A549 (cell line): Measurements from ENCODE around the gene CNGA2. TPM values are rescaled to one million over a fixed set of nuclear protein-coding genes. Genes with fewer than 3 reads are reported as not detected.
"Not testable (repeated sequence)": the region's sequence is repeated elsewhere in the genome, so short reads cannot be mapped to it uniquely, and the experiment has no call there.

Experiments used
- ATAC-seq, 2 experiments: fragments of 200-7000 bp in 1 of 2; fragments of >200 bp in 1 of 2; cut with Nextera tagmentation in 1 of 2; cut with Tn5 transposase in 1 of 2; 3 replicates each; pipeline versions ENCODE4 v1.8.0 to v1.9.1; 2018 to 2020; ENCODE audit warnings: mild to moderate bottlenecking in 1 of 2, moderate library complexity in 1 of 2
- CTCF ChIA-PET: fragments of 300-600 bp; sonication (Branson Sonifier 250); formaldehyde crosslinking; extraction: SDS; loops from one replicate; lab custom pipeline; 2021; ENCODE audit warnings: antibody characterized with exemption, inconsistent platforms; lab: Yijun Ruan, JAX
- POLR2A ChIA-PET: fragments of 350-600 bp; formaldehyde crosslinking; extraction: SDS; loops from one replicate; lab custom pipeline; 2021; ENCODE audit warnings: antibody characterized with exemption, inconsistent platforms; lab: Yijun Ruan, JAX
- DNase-seq, 2 experiments: peaks; one replicate each; pipeline versions ENCODE4 v3.0.0 to v3.0.0-alpha.2; 2011 to 2016; ENCODE audit warnings: low read depth in 1 of 2, low spot score in 1 of 2
- FAIRE-seq: peaks from 2 replicates; lab custom pipeline; 2011; peaks lifted over from hg19 to GRCh38; lab: Jason Lieb, UNC
- H3K27ac ChIP-seq, 2 experiments: fragments of >200 bp; sonication (Bioruptor Twin); formaldehyde crosslinking; 3 replicates each; pipeline ENCODE4 v1.5.1; 2016 to 2017
- H3K4me1 ChIP-seq: fragments of >200 bp; sonication (Bioruptor Twin); formaldehyde crosslinking; 3 replicates; pipeline ENCODE4 v1.6.1; 2016
- H3K4me2 ChIP-seq: fragments of >200 bp; sonication (Bioruptor Twin); formaldehyde crosslinking; 3 replicates; pipeline ENCODE4 v1.6.1; 2016
- H3K4me3 ChIP-seq: fragments of >200 bp; sonication (Bioruptor Twin); formaldehyde crosslinking; 3 replicates; pipeline ENCODE4 v1.5.1; 2016
- H3K9me3 ChIP-seq: fragments of >200 bp; sonication (Bioruptor Twin); formaldehyde crosslinking; 3 replicates; pipeline ENCODE4 v1.6.1; 2016
- CBX2 ChIP-seq: fragments of 200-600 bp; sonication (generic); IDR thresholded peaks from 2 replicates; pipeline ENCODE4 v1.6.1; 2016; ENCODE audit warnings: low read depth, mild to moderate bottlenecking, borderline replicate concordance
- CHD2 ChIP-seq: fragments of 150-350 bp; IDR thresholded peaks from 2 replicates; pipeline ENCODE4 v1.6.1; 2014; ENCODE audit warnings: low read length; ENCODE audit not compliant: partially characterized antibody
- CHD4 ChIP-seq: fragments of 200-600 bp; sonication (generic); IDR thresholded peaks from 2 replicates; pipeline ENCODE4 v1.6.1; 2016; ENCODE audit warnings: antibody characterized with exemption, mild to moderate bottlenecking, borderline replicate concordance
- EHMT2 ChIP-seq: fragments of 200-600 bp; sonication (generic); IDR thresholded peaks from 2 replicates; pipeline ENCODE4 v1.6.1; 2016; ENCODE audit warnings: antibody characterized with exemption, low read depth, mild to moderate bottlenecking, moderate library complexity
- FOSB ChIP-seq: fragments of 250-450 bp; sonication (Bioruptor Pico); IDR thresholded peaks from 2 replicates; pipeline ENCODE4 v1.5.0; 2020; ENCODE audit warnings: mild to moderate bottlenecking, moderate library complexity
- FOSL2 ChIP-seq, 2 experiments: fragments of 450-650 bp in 1 of 2; fragments of >200 bp in 1 of 2; sonication (Bioruptor Twin) in 1 of 2; formaldehyde crosslinking; IDR thresholded peaks; 2 replicates each; pipeline versions ENCODE4 v1.5.0 to v1.6.1; 2016 to 2020; ENCODE audit warnings: mild to moderate bottlenecking in 1 of 2, moderate library complexity in 1 of 2
- GATA3 ChIP-seq: IDR thresholded peaks from 2 replicates; pipeline ENCODE4 v1.6.1; 2012; ENCODE audit warnings: borderline replicate concordance
- HEYL ChIP-seq: fragments of 250-450 bp; sonication (Bioruptor Pico); IDR thresholded peaks from 2 replicates; pipeline ENCODE4 v1.8.0; 2021; ENCODE audit warnings: mild to moderate bottlenecking, moderate library complexity
- HOXB13 ChIP-seq: fragments of 250-450 bp; sonication (Bioruptor Pico); IDR thresholded peaks from 2 replicates; pipeline ENCODE4 v1.5.0; 2020; ENCODE audit warnings: low read depth, mild to moderate bottlenecking, moderate library complexity
- JUN ChIP-seq, 2 experiments: fragments of >200 bp; sonication (Bioruptor Twin); formaldehyde crosslinking; IDR thresholded peaks; 2 replicates in 1 of 2; 3 replicates in 1 of 2; pipeline ENCODE4 v1.6.1; 2016 to 2017
- JUNB ChIP-seq: fragments of >200 bp; sonication (Bioruptor Twin); formaldehyde crosslinking; IDR thresholded peaks from 2 replicates; pipeline ENCODE4 v1.6.1; 2016
- PHF8 ChIP-seq: fragments of 200-600 bp; sonication (generic); IDR thresholded peaks from 2 replicates; pipeline ENCODE4 v1.6.1; 2016; ENCODE audit warnings: low read depth, mild to moderate bottlenecking, antibody characterized with exemption, moderate library complexity, borderline replicate concordance
- RAD21 ChIP-seq, 2 experiments: fragments of >200 bp in 1 of 2; sonication (Bioruptor Twin) in 1 of 2; formaldehyde crosslinking in 1 of 2; IDR thresholded peaks in 1 of 2; conservative IDR thresholded peaks in 1 of 2; 2 replicates in 1 of 2; 3 replicates in 1 of 2; pipeline ENCODE4 v1.6.1; 2012 to 2018; ENCODE audit warnings: inconsistent platforms in 1 of 2
- RNF2 ChIP-seq: fragments of 200-600 bp; sonication (generic); IDR thresholded peaks from 2 replicates; pipeline ENCODE4 v1.6.1; 2016; ENCODE audit warnings: low read depth, mild to moderate bottlenecking, antibody characterized with exemption, moderate library complexity, borderline replicate concordance
- SMC3 ChIP-seq: fragments of >200 bp; sonication (Bioruptor Twin); formaldehyde crosslinking; IDR thresholded peaks from 3 replicates; pipeline ENCODE4 v1.6.1; 2018; ENCODE audit warnings: inconsistent platforms
- TP53 ChIP-seq: fragments of 250-450 bp; sonication (Bioruptor Pico); IDR thresholded peaks from 2 replicates; pipeline ENCODE4 v1.5.0; 2021; ENCODE audit warnings: mild to moderate bottlenecking, moderate library complexity
- ZC3H11A ChIP-seq: fragments of 450-650 bp; IDR thresholded peaks from 2 replicates; pipeline ENCODE4 v1.6.1; 2014; ENCODE audit warnings: antibody characterized with exemption, mild to moderate bottlenecking
- ZSCAN20 ChIP-seq: fragments of 250-450 bp; sonication (Bioruptor Pico); IDR thresholded peaks from 2 replicates; pipeline ENCODE4 v1.8.0; 2022; ENCODE audit warnings: mild to moderate bottlenecking, moderate library complexity
- WGBS: methylation state at CpG from one replicate; pipeline ENCODE4 v1.1.6; 2017; ENCODE audit errors: missing lambda C conversion rate; 5-methylcytosine and 5-hydroxymethylcytosine counted together
- polyA plus RNA-seq, 4 experiments: library from polyadenylated mRNA; depleted of rRNA in 3 of 4; stranded (reverse); fragments of >200 nt; fragmentation: RNase III in 1 of 4; extraction: RNeasy Plus Mini Kit Qiagen cat#74134 plus additional on column Dnase treatment in 1 of 4; gene quantifications; 2 replicates in 3 of 4; 3 replicates in 1 of 4; pipeline ENCODE4 v1.2.3, GENCODE V29; 2011 to 2017
- TF ChIP-seq, protein P1 (sequence below): fragments of 250-450 bp; sonication (Bioruptor Pico); IDR thresholded peaks from 2 replicates; pipeline ENCODE4 v1.5.0; 2021; ENCODE audit warnings: mild to moderate bottlenecking, moderate library complexity, borderline replicate concordance
- TF ChIP-seq, protein P2 (sequence below): fragments of >200 bp; sonication (Bioruptor Twin); formaldehyde crosslinking; IDR thresholded peaks from 3 replicates; pipeline ENCODE4 v1.6.1; 2016
- TF ChIP-seq, protein P3 (sequence below): fragments of 150-350 bp; IDR thresholded peaks from 2 replicates; pipeline ENCODE4 v1.6.1; 2014; ENCODE audit warnings: low read depth, mild to moderate bottlenecking, low read length

The CNGA2 gene
- polyA plus RNA-seq, 2 of the 4 experiments (the other 2 are of a cell fraction), result not detected

- Histone ChIP-seq H3K4me3 (no peak overlapping the region), H3K9me3 (no peaks in the 10 kb centered on the region), H3K4me1 (no peaks in the 10 kb centered on the region), H3K27ac (no peak overlapping the region), H3K4me2 (no peak overlapping the region)
- ATAC-seq, result no peak
- POLR2A ChIA-PET, result no interaction called here
- TF ChIP-seq RNF2 (no peak), SMC3 (no peak), ZSCAN20 (CRISPR knock-in tag) (no peak), JUNB (no peak), HEYL (CRISPR knock-in tag) (no peak), GATA3 (no peak), JUN (IDR thresholded peaks at IDR 0.05) (no peak), CHD2 (no peak), FOSB (no peak), EHMT2 (no peak), PHF8 (no peak), RAD21 (conservative IDR thresholded peaks at IDR 0.05 in 1 of 2, IDR thresholded peaks at IDR 0.05 in 1 of 2) (no peak)
- TF ChIP-seq, protein P1, sequence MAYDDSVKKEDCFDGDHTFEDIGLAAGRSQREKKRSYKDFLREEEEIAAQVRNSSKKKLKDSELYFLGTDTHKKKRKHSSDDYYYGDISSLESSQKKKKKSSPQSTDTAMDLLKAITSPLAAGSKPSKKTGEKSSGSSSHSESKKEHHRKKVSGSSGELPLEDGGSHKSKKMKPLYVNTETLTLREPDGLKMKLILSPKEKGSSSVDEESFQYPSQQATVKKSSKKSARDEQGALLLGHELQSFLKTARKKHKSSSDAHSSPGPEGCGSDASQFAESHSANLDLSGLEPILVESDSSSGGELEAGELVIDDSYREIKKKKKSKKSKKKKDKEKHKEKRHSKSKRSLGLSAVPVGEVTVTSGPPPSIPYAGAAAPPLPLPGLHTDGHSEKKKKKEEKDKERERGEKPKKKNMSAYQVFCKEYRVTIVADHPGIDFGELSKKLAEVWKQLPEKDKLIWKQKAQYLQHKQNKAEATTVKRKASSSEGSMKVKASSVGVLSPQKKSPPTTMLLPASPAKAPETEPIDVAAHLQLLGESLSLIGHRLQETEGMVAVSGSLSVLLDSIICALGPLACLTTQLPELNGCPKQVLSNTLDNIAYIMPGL (CRISPR knock-in tag), result no peak
- TF ChIP-seq, protein P2, sequence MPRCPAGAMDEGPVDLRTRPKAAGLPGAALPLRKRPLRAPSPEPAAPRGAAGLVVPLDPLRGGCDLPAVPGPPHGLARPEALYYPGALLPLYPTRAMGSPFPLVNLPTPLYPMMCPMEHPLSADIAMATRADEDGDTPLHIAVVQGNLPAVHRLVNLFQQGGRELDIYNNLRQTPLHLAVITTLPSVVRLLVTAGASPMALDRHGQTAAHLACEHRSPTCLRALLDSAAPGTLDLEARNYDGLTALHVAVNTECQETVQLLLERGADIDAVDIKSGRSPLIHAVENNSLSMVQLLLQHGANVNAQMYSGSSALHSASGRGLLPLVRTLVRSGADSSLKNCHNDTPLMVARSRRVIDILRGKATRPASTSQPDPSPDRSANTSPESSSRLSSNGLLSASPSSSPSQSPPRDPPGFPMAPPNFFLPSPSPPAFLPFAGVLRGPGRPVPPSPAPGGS, result no peak
- no peak for DNase-seq
- CTCF ChIA-PET, result no interaction called here
- FAIRE-seq, result no peak
- WGBS, result 28% methylated on average over 19 of the region's 19 CpGs
Observed at GRCh38 chrX:151695583-151696340, 38.8 kb upstream of the CNGA2 start.

- H3K4me2 ChIP-seq, H3K9me3 ChIP-seq, POLR2A ChIA-PET, ATAC-seq, DNase-seq, H3K27ac ChIP-seq, H3K4me3 ChIP-seq, H3K4me1 ChIP-seq, CTCF ChIA-PET, FAIRE-seq: not testable (repeated sequence)
- WGBS, result 49% methylated on average over 8 of the region's 8 CpGs
Observed at GRCh38 chrX:151697082-151697481, 37.5 kb upstream of the CNGA2 start.

DNA sequence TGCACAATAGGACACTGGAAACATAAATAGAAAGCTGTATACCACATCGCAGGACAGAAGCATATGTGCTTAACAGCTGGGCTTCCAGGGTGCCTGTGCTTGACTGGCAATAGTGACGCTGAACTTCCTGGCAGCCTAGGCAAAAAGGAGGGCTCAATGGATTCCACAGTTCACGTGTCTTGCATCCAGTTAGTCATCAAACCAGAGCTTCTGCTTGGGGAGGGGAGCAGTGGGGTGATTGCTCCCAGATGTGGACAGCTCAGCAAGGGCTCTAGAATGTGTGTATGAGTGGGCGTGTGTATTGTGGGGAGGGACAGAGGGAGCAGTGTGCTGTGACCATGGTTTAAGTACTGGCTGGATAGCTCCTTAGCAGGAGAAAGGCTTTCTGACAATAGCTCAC is 37.0 kb upstream of the CNGA2 start:
- TF ChIP-seq ZC3H11A (no peak), CBX2 (no peak), RNF2 (no peak), RAD21 (conservative IDR thresholded peaks at IDR 0.05 in 1 of 2, IDR thresholded peaks at IDR 0.05 in 1 of 2) (no peak), FOSL2 (IDR thresholded peaks at IDR 0.05) (no peak), FOSL2 (CRISPR knock-in tag; IDR thresholded peaks at IDR 0.05) (no peak), HOXB13 (no peak), SMC3 (no peak), CHD4 (no peak), HEYL (CRISPR knock-in tag) (no peak), TP53 (CRISPR knock-in tag) (no peak)
- TF ChIP-seq, protein P3, sequence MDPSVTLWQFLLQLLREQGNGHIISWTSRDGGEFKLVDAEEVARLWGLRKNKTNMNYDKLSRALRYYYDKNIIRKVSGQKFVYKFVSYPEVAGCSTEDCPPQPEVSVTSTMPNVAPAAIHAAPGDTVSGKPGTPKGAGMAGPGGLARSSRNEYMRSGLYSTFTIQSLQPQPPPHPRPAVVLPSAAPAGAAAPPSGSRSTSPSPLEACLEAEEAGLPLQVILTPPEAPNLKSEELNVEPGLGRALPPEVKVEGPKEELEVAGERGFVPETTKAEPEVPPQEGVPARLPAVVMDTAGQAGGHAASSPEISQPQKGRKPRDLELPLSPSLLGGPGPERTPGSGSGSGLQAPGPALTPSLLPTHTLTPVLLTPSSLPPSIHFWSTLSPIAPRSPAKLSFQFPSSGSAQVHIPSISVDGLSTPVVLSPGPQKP, result no peak
- WGBS, result 26% methylated on average over 3 of the region's 4 CpGs
- Histone ChIP-seq H3K4me3 (no peak overlapping the region), H3K4me1 (no peaks in the 10 kb centered on the region), H3K4me2 (no peak overlapping the region), H3K27ac (no peak overlapping the region), H3K9me3 (no peaks in the 10 kb centered on the region)
- no peak for FAIRE-seq
- ATAC-seq, result no peak
- no peak for DNase-seq
- ChIA-PET POLR2A (no interaction called here), CTCF (interaction anchor here (1.0 kb wide), 1 partner anchor 547 kb away, joined by 3 read pairs; no protein-coding TSS in a partner anchor)
